Measurements from ENCODE around the gene SETD7.
A peak's percentile ranks its signal among the peaks of the same experiment; 100 is the strongest.

SETD7 gene

DNA sequence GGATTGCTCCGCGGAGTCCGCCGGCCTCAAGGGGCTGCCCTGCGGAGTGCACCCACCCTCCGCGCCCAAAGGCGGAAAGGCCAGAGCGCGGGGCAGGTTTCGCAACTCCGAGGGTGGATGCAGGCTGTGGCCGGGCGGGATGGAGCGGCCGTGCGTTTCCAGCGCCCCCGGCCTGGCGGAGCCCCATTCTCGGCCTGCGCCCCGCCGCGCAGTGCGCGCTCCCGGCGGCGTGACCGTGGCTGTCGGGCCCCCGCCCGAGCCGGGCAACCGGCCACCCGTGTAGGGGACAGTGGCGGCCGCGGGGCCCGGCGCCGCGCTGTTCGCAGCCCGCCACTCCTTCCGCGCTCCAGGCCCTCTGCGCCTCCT lies 331 bp downstream of the SETD7 start:
- no peaks in the 10 kb centered on the region for H3K36me3 ChIP-seq (ENCODE audit: insufficient read depth, low read length)
- peaks cover 11% of the 10 kb centered on the region for H3F3A ChIP-seq (ENCODE audit: low read depth)
- peaks cover 38% of the 10 kb centered on the region for H4K20me1 ChIP-seq (ENCODE audit: insufficient read depth, low read length, poor library complexity, severe bottlenecking)
- no peaks in the 10 kb centered on the region for H3K9me2 ChIP-seq (replicated peaks; ENCODE audit: low read depth, low read length)
- peaks cover 47% of the 10 kb centered on the region for H3K79me2 ChIP-seq (ENCODE audit: insufficient read depth, low read length)
- H3K27me3 ChIP-seq (ENCODE audit: insufficient read depth, low read length, poor library complexity, severe bottlenecking): no peaks in the 10 kb centered on the region
- TF ChIP-seq EZH2phosphoT487 (IDR thresholded peaks at IDR 0.05; ENCODE audit: borderline replicate concordance): no peak
- TF ChIP-seq CTCF (conservative IDR thresholded peaks at IDR 0.05; ENCODE audit: low read length): no peak
- H3K4me1 ChIP-seq (ENCODE audit: insufficient read depth, low read length, poor library complexity, severe bottlenecking): peaks cover 80% of the 10 kb centered on the region
- peak overlapping the region; percentile 85 for H3K4me3 ChIP-seq (ENCODE audit: low read length, poor library complexity, severe bottlenecking)
- H2AFZ ChIP-seq (ENCODE audit: low read length): peak overlapping the region; percentile 87
- H3K9me3 ChIP-seq (ENCODE audit: insufficient read depth, low read depth, low read length): no peaks in the 10 kb centered on the region
- H3K9ac ChIP-seq (ENCODE audit: low read depth, low read length, poor library complexity, severe bottlenecking): peak overlapping the region; percentile 83
- H3K4me2 ChIP-seq (ENCODE audit: low read depth, low read length, poor library complexity, severe bottlenecking): peak overlapping the region; percentile 91

DNA sequence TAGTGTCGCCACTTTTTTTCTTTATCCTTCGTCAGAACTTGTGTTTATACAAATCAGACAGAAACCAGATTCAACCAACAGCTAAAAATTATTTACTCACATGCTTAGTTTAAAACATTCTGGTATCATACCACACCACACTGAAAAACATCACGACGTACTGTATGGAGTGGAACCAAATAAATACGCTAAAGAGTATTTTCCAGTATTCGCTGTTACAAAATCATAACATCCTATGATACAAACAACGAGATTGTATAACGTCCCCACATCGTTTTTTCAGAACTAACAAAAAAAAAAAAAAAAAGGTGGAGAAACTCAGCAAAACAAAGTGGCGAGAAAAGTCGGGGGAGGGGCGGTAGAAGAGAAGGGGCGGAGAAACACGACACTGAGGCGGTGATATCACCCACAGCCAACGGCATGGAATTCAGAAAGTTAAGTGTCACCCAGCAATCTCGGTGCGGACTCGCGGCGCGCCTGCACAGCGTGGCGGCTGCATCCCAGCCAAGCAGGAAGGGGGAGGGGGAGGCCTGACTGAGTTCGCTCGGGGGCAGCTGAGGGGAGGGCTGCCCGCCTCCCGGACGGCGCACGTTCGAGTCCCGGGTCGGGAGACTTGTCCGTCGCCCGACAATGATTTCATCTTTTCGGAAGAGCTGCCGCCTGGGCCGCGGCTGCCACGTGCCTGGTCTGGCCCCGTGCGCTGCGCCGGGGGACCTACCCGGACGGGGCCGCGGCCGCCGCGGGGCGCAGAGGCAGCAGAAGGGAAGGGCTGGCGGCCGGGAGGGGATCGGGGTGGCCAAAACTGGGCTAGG lies 920 bp downstream of the SETD7 start:
- TF ChIP-seq CTCF (conservative IDR thresholded peaks at IDR 0.05; ENCODE audit: low read length) (no peak), EZH2phosphoT487 (IDR thresholded peaks at IDR 0.05; ENCODE audit: borderline replicate concordance) (no peak)
- peaks cover 52% of the 10 kb centered on the region for H3K79me2 ChIP-seq (ENCODE audit: insufficient read depth, low read length)
- H3K27me3 ChIP-seq (ENCODE audit: insufficient read depth, low read length, poor library complexity, severe bottlenecking): no peaks in the 10 kb centered on the region
- peak overlapping the region; percentile 85 for H3K4me3 ChIP-seq (ENCODE audit: low read length, poor library complexity, severe bottlenecking)
- H3F3A ChIP-seq (ENCODE audit: low read depth): peaks cover 11% of the 10 kb centered on the region
- peak overlapping the region; percentile 91 for H3K4me2 ChIP-seq (ENCODE audit: low read depth, low read length, poor library complexity, severe bottlenecking)
- H3K9me3 ChIP-seq (ENCODE audit: insufficient read depth, low read depth, low read length): no peaks in the 10 kb centered on the region
- no peaks in the 10 kb centered on the region for H3K36me3 ChIP-seq (ENCODE audit: insufficient read depth, low read length)
- peaks cover 44% of the 10 kb centered on the region for H4K20me1 ChIP-seq (ENCODE audit: insufficient read depth, low read length, poor library complexity, severe bottlenecking)
- peak overlapping the region; percentile 87; the same call in 1 of the 2 replicates for H2AFZ ChIP-seq (ENCODE audit: low read length)
- peak overlapping the region; percentile 83 for H3K9ac ChIP-seq (ENCODE audit: low read depth, low read length, poor library complexity, severe bottlenecking)
- H3K9me2 ChIP-seq (replicated peaks; ENCODE audit: low read depth, low read length): no peaks in the 10 kb centered on the region
- H3K4me1 ChIP-seq (ENCODE audit: insufficient read depth, low read length, poor library complexity, severe bottlenecking): peaks cover 80% of the 10 kb centered on the region

DNA sequence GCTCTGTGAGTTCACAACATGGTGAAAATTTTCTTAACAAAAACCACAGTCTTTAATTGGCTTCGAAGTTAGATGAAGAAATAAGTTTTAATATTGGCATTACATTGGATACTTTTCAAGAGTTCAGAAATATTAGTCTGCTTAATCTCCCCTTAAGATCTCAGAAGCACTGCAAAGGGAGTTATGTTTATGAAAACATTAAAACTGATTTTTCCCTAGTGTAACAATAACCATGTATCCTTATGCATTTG lies 1.5 kb downstream of the SETD7 start:
- H3K79me2 ChIP-seq (ENCODE audit: insufficient read depth, low read length): peaks cover 58% of the 10 kb centered on the region
- peak overlapping the region; percentile 85 for H3K4me3 ChIP-seq (ENCODE audit: low read length, poor library complexity, severe bottlenecking)
- H4K20me1 ChIP-seq (ENCODE audit: insufficient read depth, low read length, poor library complexity, severe bottlenecking): peaks cover 48% of the 10 kb centered on the region
- no peak overlapping the region for H2AFZ ChIP-seq (ENCODE audit: low read length)
- H3K4me1 ChIP-seq (ENCODE audit: insufficient read depth, low read length, poor library complexity, severe bottlenecking): peaks cover 77% of the 10 kb centered on the region
- no peaks in the 10 kb centered on the region for H3K9me2 ChIP-seq (replicated peaks; ENCODE audit: low read depth, low read length)
- H3K9me3 ChIP-seq (ENCODE audit: insufficient read depth, low read depth, low read length): no peaks in the 10 kb centered on the region
- H3F3A ChIP-seq (ENCODE audit: low read depth): peaks cover 11% of the 10 kb centered on the region
- TF ChIP-seq CTCF (conservative IDR thresholded peaks at IDR 0.05; ENCODE audit: low read length) (no peak), EZH2phosphoT487 (IDR thresholded peaks at IDR 0.05; ENCODE audit: borderline replicate concordance) (no peak)
- peak overlapping the region; percentile 91 for H3K4me2 ChIP-seq (ENCODE audit: low read depth, low read length, poor library complexity, severe bottlenecking)
- H3K36me3 ChIP-seq (ENCODE audit: insufficient read depth, low read length): no peaks in the 10 kb centered on the region
- H3K27me3 ChIP-seq (ENCODE audit: insufficient read depth, low read length, poor library complexity, severe bottlenecking): no peaks in the 10 kb centered on the region
- peak overlapping the region; percentile 83 for H3K9ac ChIP-seq (ENCODE audit: low read depth, low read length, poor library complexity, severe bottlenecking)
